ENCODE results near the gene CATSPERE. TPM values are rescaled to one million over a fixed set of nuclear protein-coding genes. Genes with fewer than 3 reads are reported as not detected.

The CATSPERE gene
- polyA plus RNA-seq, 1 experiment, result 0.36 TPM

GRCh38 chr1:244447024-244447423 is 14.0 kb upstream of the CATSPERE start:
- H3K4me3 ChIP-seq (ENCODE audit: low read depth, low read length), result no peak overlapping the region
- no peak overlapping the region for H3K27ac ChIP-seq (ENCODE audit: low read depth, low read length)
- peaks cover 3% of the 10 kb centered on the region; the same call in 1 of the 2 replicates for H3K9me3 ChIP-seq (ENCODE audit: control insufficient read depth, insufficient read depth, low read length)
- H3K27me3 ChIP-seq (ENCODE audit: control insufficient read depth, insufficient read depth, low read length), result no peaks in the 10 kb centered on the region
- ChIA-PET CTCF (interaction anchor here (0.6 kb wide), 1 partner anchor 218 kb away, joined by 3 read pairs; no protein-coding TSS in a partner anchor), POLR2A (no interaction called here)
- TF ChIP-seq CTCF (IDR thresholded peaks at IDR 0.05; ENCODE audit: low read depth, low read length), result no peak
- DNase-seq (ENCODE audit: low read depth, low spot score), result no peak

- H3K4me3 ChIP-seq (ENCODE audit: low read depth, low read length), result no peak overlapping the region
- H3K27ac ChIP-seq (ENCODE audit: low read depth, low read length), result no peak overlapping the region
- TF ChIP-seq CTCF (IDR thresholded peaks at IDR 0.05; ENCODE audit: low read depth, low read length), result no peak
- peaks cover 3% of the 10 kb centered on the region; the same call in 1 of the 2 replicates for H3K9me3 ChIP-seq (ENCODE audit: control insufficient read depth, insufficient read depth, low read length)
- no peaks in the 10 kb centered on the region for H3K27me3 ChIP-seq (ENCODE audit: control insufficient read depth, insufficient read depth, low read length)
- DNase-seq (ENCODE audit: low read depth, low spot score), result no peak
- ChIA-PET POLR2A (no interaction called here), CTCF (interaction anchor here (0.6 kb wide), 1 partner anchor 154 kb away, joined by 4 read pairs; no protein-coding TSS in a partner anchor)
These were observed 13.5 kb upstream of the CATSPERE start for GRCh38 chr1:244447552-244447951.

- ChIA-PET CTCF (interaction anchor here (0.6 to 1.8 kb wide), 2 partner anchors 149 to 155 kb away, joined by 4 to 5 read pairs; no protein-coding TSS in a partner anchor), POLR2A (no interaction called here)
- no peak for DNase-seq (ENCODE audit: low read depth, low spot score)
- Histone ChIP-seq H3K4me3 (ENCODE audit: low read depth, low read length) (peak overlapping the region; percentile 23; the same call in 1 of the 2 replicates), H3K9me3 (ENCODE audit: control insufficient read depth, insufficient read depth, low read length) (peaks cover 3% of the 10 kb centered on the region; the same call in 1 of the 2 replicates), H3K27ac (ENCODE audit: low read depth, low read length) (no peak overlapping the region), H3K27me3 (ENCODE audit: control insufficient read depth, insufficient read depth, low read length) (no peaks in the 10 kb centered on the region)
- no peak for TF ChIP-seq CTCF (IDR thresholded peaks at IDR 0.05; ENCODE audit: low read depth, low read length)
These were observed 12.6 kb upstream of the CATSPERE start for GRCh38 chr1:244448279-244449036.

- Histone ChIP-seq H3K9me3 (ENCODE audit: control insufficient read depth, insufficient read depth, low read length) (peaks cover 3% of the 10 kb centered on the region; the same call in 1 of the 2 replicates), H3K27ac (ENCODE audit: low read depth, low read length) (peak overlapping the region; percentile 34), H3K4me3 (ENCODE audit: low read depth, low read length) (peak overlapping the region; percentile 92), H3K27me3 (ENCODE audit: control insufficient read depth, insufficient read depth, low read length) (no peaks in the 10 kb centered on the region)
- CTCF ChIA-PET, result interaction anchor here (0.6 to 1.8 kb wide), 2 partner anchors 122 to 150 kb away, joined by 3 to 5 read pairs; no protein-coding TSS in a partner anchor
- no peak for DNase-seq (ENCODE audit: low read depth, low spot score)
- POLR2A ChIA-PET, result no interaction called here
- no peak for TF ChIP-seq CTCF (IDR thresholded peaks at IDR 0.05; ENCODE audit: low read depth, low read length)
These were observed 11.1 kb upstream of the CATSPERE start for GRCh38 chr1:244449936-244450508.
